Hypothalamus (tissue), 51 donors: Measurements from ENCODE around the gene ASTN1.
A peak's percentile ranks its signal among the peaks of the same experiment; 100 is the strongest.

Experiments
- DNase-seq, 51 donors: peaks; one replicate each; lab custom pipeline; 2025; lab: John Stamatoyannopoulos, UW

The ASTN1 gene

DNA sequence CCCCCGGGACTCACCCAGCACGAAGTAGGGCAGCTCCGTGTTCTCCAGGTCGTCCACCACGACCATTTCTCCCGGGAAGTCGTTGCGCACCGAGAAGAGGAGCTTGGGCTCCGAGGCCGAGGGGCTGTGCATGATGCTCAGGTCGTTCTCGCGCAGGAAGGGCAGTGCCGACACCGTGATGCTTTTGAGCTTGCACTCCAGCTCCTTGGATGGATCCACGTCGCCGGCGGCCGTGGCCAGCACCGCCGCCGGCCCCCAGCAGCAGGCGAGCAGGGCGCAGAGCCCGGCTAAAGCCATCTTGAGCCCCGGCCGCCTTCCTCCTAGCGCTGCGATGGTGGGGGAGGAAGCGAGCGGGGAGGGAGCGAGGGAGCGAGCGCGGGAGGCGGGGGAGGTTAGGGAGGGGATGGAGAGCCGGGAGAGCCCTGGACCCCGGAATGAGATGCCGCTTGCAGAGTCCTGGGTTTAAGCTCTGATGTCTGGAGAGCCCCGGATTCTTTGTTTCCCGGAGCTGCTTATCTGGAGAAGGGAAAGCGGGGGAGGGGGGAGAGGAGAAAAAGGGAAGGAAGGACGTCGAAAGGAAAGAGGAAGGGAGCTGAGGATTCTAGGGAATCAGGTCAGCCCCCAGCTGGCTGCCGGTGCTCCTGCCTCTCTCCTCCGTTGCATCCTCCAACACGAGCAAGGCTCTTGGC, at the start of gene ASTN1:
TSS of gene ASTN1 (minus strand) at position 333 of the 689 bp plus-strand sequence. CDS start at position 297, 36 bp downstream.
- DNase-seq: peak in 35 of 51 donors; percentile 13 to 82 (median 44)

- no peak for DNase-seq
Observed at GRCh38 chr1:177211231-177211630, 46.7 kb upstream of the ASTN1 start.

DNA sequence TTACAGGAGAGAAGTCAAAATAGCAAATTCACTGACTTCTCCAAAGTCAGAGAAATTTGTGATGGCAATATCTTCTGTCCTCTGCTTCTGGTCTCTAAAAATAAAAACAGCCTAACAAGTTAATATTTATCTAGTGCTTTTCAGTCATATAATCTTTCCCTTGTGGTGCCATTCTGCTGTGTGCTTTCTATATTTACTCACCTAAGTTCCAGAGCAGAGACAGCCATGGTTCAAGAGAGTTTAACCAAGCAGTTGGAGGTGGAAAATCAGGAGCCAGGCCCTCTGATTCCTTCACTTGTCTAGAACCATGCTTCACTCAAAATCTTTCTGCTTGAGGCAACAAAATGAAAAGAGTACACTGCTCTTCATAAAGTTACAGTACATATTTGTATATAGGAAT, 45.6 kb upstream of the ASTN1 start:
- DNase-seq: no peak

GRCh38 chr1:177209357-177209756, 44.8 kb upstream of the ASTN1 start:
- peak in 41 of 51 donors; percentile 6 to 87 (median 55) for DNase-seq

DNA sequence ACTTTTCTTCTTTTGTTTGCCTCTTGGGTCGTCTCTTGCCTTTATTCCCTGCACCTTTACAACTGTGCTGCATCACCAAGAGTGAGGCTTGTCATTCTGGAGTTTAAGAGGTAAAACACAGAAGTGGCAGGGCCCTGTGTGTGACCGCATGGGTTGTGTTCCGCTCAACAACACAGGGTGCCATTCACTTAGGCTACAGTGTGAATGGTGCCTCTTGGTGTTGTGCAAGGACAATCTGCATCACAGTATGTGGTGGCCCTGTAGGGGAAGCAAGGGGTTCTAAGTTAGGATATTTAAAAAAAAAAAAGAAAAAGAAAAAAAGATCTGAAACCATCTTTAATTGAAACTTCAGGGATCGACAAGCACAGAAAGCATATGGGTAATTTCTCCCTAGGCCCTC, 44.4 kb upstream of the ASTN1 start:
- DNase-seq: no peak

- DNase-seq: no peak
Observed at GRCh38 chr1:177206831-177207355, 42.4 kb upstream of the ASTN1 start.

DNA sequence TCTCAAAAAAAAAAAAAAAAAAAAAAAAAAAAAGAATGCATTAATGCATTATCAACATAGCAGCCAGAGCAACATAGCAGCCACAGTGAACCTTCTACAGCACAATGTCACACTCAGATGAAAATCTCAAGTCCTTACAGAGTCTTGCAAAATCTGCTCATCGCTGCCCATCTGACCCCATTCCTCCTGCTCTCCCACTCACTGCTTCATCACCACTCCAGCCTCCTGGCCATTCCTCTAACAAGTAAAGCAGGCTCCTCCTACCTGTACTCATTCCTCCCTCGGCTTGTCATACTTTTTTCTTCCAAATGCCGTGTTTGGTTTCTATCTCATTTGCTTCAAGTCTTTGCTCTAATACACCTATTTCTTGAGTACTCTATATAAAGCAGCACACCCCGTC, 35.8 kb upstream of the ASTN1 start:
- no peak for DNase-seq

DNA sequence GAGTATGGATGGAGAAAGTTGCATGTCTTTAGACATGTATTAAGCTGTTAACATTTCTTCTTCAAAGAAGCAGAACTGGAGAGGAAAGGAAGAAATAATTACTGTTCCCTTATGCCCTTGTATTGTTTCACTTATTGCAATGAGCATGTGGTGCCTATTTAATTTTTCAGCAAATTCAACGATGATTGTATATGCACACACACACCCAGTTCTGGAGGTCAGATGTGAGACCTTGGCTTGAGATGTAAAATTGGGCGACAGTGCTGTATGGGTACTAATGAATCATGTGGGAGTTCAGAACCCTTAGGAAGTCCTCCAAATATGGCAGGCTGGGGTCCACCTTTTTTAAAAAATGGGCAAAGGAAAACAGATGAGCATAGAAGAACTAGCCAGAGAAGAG, 33.7 kb upstream of the ASTN1 start:
- no peak for DNase-seq

DNA sequence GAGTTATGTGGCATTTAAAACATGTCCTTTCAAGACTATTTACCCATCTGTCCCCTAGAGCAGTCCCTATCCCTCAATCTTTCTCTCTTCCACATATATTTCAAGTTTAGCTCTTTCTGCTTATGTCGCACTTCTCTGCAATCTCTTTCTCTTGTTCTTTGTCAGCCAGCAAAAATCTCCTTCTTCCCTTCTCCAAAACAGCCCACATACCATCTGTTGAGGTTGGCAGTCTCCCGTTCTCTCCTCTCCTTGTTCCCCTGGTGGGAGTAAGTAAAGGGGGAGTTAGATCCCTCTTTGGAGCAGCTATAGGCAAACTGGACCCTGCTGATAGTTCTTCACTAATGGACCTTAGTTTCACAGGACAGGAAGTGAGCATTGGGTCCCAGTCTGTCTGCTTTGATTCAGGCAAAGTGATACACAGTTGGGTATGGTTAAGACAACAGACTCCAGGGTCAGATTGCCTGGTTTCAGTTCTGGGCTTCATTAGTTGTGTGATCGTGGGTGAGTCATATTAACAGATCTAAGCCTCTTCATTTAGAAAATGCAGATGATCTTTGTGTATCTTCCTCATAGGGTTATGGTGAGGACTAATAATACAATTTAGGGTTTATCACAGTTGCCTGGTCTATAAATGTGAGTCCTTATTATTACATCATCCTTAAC, 25.9 kb upstream of the ASTN1 start:
- peak in 1 of 51 donors; percentile 33 for DNase-seq

DNA sequence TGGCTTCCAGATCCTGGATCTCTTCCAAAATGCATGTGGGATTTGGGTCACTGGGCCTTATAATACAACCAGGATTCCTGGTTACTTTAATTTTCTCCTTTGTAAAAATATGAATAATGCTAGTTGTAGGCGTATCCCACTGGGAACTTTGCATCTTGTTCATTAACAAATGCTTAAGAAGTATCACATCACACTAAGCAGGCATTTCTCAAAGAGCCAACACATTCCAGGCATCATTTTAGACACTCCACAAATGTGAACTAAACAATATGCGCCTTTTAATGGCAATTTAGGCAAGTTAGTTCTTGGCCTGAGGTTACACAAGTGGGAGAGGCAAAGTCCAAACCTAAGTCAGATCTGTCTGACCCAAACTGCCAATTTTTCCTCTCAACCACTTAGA, 22.1 kb upstream of the ASTN1 start:
- no peak for DNase-seq

- no peak for DNase-seq
Observed at GRCh38 chr1:177185209-177185608, 20.7 kb upstream of the ASTN1 start.

DNA sequence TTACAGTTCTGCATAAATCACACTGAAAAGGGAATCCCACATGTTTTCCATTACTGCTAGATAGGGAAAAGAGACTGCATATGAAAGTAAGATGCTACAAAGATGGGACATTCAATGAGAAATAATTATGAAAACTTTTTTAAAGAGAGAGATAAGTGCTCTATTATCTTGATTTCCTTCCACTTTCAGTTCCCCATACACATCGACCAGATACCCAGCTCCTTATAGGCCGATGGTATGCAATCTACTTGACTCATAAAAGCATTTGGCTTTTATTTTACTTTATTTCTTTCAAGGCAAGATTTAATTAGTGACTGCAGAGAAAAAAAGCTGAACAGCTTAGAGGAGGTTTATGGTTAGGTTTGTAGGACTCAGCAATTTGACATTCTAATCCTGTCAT, 19.3 kb upstream of the ASTN1 start:
- DNase-seq: no peak

- DNase-seq: peak in 47 of 51 donors; percentile 21 to 81 (median 59)
Observed at GRCh38 chr1:177181631-177182291, 17.2 kb upstream of the ASTN1 start.

- peak in 14 of 51 donors; percentile 4 to 76 (median 36) for DNase-seq
Observed at GRCh38 chr1:177181280-177181630, 16.7 kb upstream of the ASTN1 start.

- peak in 35 of 51 donors; percentile 5 to 82 (median 45) for DNase-seq
Observed at GRCh38 chr1:177174921-177175634, 10.6 kb upstream of the ASTN1 start.

DNA sequence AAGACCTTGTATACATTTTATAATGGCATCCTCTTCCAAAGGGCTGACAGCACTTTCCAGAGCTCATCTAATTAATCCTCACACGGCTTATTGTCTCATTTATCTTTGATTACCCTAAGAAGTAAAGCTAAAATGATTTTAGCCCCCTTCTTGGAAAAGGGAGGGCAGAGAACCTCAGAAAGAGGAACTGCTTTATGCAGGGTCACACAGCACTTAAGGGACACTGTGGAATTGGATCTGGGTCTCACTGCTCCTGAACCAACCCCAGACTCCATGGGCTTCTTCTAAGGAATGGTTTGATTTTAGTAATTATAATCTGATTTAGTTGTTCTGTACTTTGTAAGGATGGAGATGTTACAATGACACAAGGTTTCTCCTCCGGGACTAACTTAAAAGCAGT, 9.5 kb upstream of the ASTN1 start:
- no peak for DNase-seq

GRCh38 chr1:177172866-177173265, 8.4 kb upstream of the ASTN1 start:
- peak in 1 of 51 donors; percentile 55 for DNase-seq

DNA sequence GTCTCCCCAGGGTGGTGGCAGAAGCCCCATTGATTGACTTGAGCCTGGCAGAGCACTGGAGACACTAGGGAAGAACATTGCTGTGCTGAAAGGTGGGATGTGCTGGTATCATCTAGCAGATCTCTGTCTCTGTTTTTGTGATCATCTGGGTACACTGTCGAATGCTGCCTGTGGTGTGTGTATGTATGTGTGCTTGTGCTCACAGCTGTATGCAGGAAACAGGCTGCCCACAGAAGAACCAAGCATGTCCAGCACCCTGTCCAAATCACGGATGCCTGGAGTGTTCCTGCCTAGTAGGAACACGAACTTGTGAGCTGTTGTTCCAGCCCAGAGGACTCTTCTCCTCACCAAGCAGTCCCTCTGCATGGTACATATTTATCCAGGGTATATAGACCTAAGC, 7.8 kb upstream of the ASTN1 start:
- peak in 1 of 51 donors; percentile 26 for DNase-seq

DNA sequence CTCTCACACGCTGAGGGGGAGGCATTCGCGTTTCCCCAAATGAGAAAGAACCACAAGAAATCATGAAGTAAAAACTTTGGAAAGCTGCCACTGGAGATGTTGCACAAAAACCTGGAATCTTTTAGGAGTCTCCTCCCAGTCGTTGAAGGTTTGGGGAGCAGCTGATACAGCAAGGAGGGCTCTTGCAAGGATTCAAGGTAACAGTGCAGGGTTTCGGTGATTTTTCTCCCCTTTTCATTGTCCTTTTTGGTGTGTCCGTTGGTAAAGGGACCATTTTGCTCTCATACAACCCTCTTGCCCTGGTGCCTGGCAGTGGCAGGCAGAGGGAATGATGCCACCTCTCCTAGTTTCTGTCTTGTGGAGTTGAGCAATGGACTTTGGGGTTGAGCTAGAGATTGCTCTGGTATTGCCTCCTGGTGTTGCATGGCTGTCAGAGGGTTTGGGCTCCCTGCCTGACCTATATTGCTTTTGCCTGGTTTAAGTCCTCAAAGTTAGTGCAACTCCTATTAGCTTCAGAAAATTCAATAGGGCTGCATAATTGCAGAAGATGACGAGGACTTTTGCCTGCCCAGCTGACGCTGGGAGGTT, 7.1 kb upstream of the ASTN1 start:
- peak in 1 of 51 donors; percentile 52 for DNase-seq

DNA sequence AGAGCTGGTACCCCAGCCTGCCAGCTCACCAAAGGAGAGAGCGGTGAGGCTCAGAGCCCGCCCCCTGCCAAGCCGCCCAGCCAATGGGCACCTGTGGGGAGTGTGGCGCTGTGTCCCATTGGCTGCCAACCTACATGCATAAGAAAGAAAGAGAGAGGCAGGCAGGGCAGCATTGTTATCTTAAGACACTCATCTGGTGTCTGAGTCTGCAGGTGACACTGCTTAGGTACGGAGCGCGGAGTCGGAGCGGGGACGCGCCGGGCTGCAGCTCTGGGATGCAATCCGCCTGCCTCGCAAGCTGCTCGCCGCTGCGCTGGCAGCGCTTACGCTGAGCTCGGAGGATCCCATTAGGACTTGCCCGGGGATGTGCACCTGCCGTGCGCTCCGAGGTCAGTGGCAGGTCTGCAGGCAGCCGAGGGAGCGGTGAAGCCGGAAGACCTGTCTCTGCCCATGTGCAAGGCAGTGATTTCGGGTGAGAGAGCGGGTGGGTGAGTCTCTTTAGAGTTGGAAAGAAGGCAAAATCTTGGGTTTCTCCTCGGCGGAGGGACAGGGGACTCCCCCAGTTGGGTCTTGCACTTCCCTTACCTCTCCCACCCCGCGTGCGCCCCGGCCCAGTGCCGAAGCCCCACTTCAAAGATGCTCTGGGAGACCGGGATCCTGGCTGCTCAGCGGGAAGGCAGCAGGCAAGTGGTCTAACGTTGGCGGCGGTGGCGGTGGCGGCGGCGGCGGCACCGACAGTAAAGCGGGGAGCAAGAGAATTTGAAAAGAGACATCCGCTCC, 6.4 kb upstream of the ASTN1 start, which contains the start of gene BRINP2:
TSS of gene BRINP2 (plus strand) at position 203 of the 780 bp plus-strand sequence. CDS start 58,919 bp downstream, outside the sequence.
- peak in 50 of 51 donors; percentile 41 to 91 (median 80) for DNase-seq
